CD4-positive, alpha-beta T cell (primary cell): ENCODE results near the gene TMEM242. TPM values are rescaled to one million over a fixed set of nuclear protein-coding genes. Genes with fewer than 3 reads are reported as not detected.
A peak's percentile ranks its signal among the peaks of the same experiment; 100 is the strongest.

Experiments
- ATAC-seq: fragments of 200-7000 bp; cut with Tn5 transposase; one replicate; pipeline ENCODE4 v1.10.0; 2022; ENCODE audit warnings: mild to moderate bottlenecking; ENCODE audit not compliant: poor library complexity
- CTCF ChIA-PET: fragments of 350-600 bp; sonication (Branson Sonifier 250); formaldehyde crosslinking; loops from one replicate; lab custom pipeline; 2021; ENCODE audit warnings: antibody characterized with exemption, inconsistent platforms; lab: Charles Lee
- POLR2A ChIA-PET: fragments of 350-600 bp; sonication (Branson Sonifier 250); formaldehyde crosslinking; loops from one replicate; lab custom pipeline; 2021; ENCODE audit warnings: antibody characterized with exemption, inconsistent platforms; lab: Charles Lee
- DNase-seq, 14 experiments: peaks; one replicate each; pipeline ENCODE4 v3.0.0-alpha.2; 2013 to 2020; ENCODE audit warnings: mixed read lengths in 2 of 14
- H3K27ac ChIP-seq, 2 donors: one replicate each; pipeline versions ENCODE4 v1.5.1 to v1.7.0; 2013; ENCODE audit warnings: low read length in 2 of 2, low read depth in 1 of 2, mild to moderate bottlenecking in 1 of 2
- H3K27me3 ChIP-seq, 2 experiments: 1 replicate in 1 of 2; 2 replicates in 1 of 2; pipeline versions ENCODE4 v1.6.1 to v1.7.0; 2013; ENCODE audit warnings: low read length in 2 of 2, control low read depth in 1 of 2, mild to moderate bottlenecking in 1 of 2, moderate library complexity in 1 of 2; ENCODE audit not compliant: insufficient read depth in 2 of 2, control insufficient read depth in 1 of 2
- H3K36me3 ChIP-seq: one replicate; pipeline ENCODE4 v1.6.1; 2013; ENCODE audit warnings: low read length, control low read depth; ENCODE audit not compliant: insufficient read depth
- H3K4me1 ChIP-seq: one replicate; pipeline ENCODE4 v1.6.1; 2013; ENCODE audit warnings: low read length, control low read depth; ENCODE audit not compliant: insufficient read depth
- H3K4me3 ChIP-seq: one replicate; pipeline ENCODE4 v1.5.1; 2013; ENCODE audit warnings: mild to moderate bottlenecking, low read length, moderate library complexity
- H3K9me3 ChIP-seq, 2 experiments: 1 replicate in 1 of 2; 2 replicates in 1 of 2; pipeline versions ENCODE4 v1.6.1 to v1.7.0; 2013; ENCODE audit warnings: low read length in 2 of 2, mild to moderate bottlenecking in 2 of 2, control low read depth in 1 of 2, moderate library complexity in 1 of 2; ENCODE audit not compliant: control insufficient read depth in 1 of 2, insufficient read depth in 1 of 2
- H3K27ac Mint-ChIP-seq: one replicate; pipeline ENCODE4 v1.8.0; 2020; ENCODE audit warnings: mixed read lengths
- H3K27me3 Mint-ChIP-seq: one replicate; pipeline ENCODE4 v1.8.0; 2021; ENCODE audit warnings: mixed read lengths
- H3K36me3 Mint-ChIP-seq: one replicate; pipeline ENCODE4 v1.8.0; 2021; ENCODE audit warnings: low read depth, mixed read lengths
- H3K4me1 Mint-ChIP-seq: one replicate; pipeline ENCODE4 v1.8.0; 2021; ENCODE audit warnings: low read depth, mixed read lengths
- H3K4me3 Mint-ChIP-seq: one replicate; pipeline ENCODE4 v1.8.0; 2020; ENCODE audit warnings: mild to moderate bottlenecking, mixed read lengths
- H3K9me3 Mint-ChIP-seq: one replicate; pipeline ENCODE4 v1.8.0; 2020; ENCODE audit warnings: mixed read lengths
- intact Hi-C, 2 experiments: fragments of 100-400 bp; cut with DNase I in 1 of 2; cut with micrococcal nuclease in 1 of 2; formaldehyde crosslinking; loops; one replicate each; pipeline versions ENCODE4 v1.15.1 to v1.9.0; 2023 to 2025; cut with DNase I, micrococcal nuclease
- total RNA-seq, 174 experiments: library from RNA in 2 of 174; stranded (reverse) in 2 of 174; gene quantifications; one replicate each; pipeline ENCODE4 v1.2.3 and lab custom pipeline; 2021 to 2026
- TF ChIP-seq, protein P1 (sequence below): fragments of 200-600 bp; IDR thresholded peaks from one replicate; pipeline ENCODE4 v1.8.0; 2022; ENCODE audit warnings: antibody characterized with exemption, mild to moderate bottlenecking

TMEM242 gene
- total RNA-seq, 2 experiments from 2014 or later, result 13.6 to 15.6 TPM

DNA sequence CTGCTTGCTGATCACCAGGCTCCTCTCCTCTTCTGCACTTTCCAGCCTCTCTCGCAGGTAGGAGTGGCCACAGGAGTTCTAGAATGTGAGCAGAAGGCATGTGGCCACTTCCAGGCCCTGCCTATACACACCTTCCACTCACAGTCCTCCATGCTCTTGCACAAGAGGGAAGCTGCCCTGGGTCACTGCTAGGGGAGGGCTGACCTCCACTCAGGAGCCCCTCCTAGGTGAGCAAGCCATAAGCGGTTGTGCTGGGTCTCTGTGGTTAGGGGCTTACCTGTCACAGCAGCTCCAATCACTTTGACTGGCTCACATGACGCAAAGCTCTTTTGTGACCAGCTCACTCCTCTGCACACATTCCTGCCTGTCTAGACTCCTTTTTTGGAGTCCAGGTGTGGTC lies 68.2 kb downstream of the TMEM242 start:
- H3K4me1 Mint-ChIP-seq, result peaks cover 6% of the 10 kb centered on the region
- ATAC-seq, result no peak
- no peak overlapping the region for H3K4me3 ChIP-seq
- ChIA-PET POLR2A (no interaction called here), CTCF (no interaction called here)
- no peak for DNase-seq
- TF ChIP-seq, protein P1, sequence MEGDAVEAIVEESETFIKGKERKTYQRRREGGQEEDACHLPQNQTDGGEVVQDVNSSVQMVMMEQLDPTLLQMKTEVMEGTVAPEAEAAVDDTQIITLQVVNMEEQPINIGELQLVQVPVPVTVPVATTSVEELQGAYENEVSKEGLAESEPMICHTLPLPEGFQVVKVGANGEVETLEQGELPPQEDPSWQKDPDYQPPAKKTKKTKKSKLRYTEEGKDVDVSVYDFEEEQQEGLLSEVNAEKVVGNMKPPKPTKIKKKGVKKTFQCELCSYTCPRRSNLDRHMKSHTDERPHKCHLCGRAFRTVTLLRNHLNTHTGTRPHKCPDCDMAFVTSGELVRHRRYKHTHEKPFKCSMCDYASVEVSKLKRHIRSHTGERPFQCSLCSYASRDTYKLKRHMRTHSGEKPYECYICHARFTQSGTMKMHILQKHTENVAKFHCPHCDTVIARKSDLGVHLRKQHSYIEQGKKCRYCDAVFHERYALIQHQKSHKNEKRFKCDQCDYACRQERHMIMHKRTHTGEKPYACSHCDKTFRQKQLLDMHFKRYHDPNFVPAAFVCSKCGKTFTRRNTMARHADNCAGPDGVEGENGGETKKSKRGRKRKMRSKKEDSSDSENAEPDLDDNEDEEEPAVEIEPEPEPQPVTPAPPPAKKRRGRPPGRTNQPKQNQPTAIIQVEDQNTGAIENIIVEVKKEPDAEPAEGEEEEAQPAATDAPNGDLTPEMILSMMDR, result no peak
- no peak overlapping the region for H3K27ac Mint-ChIP-seq
- no peak overlapping the region for H3K4me3 Mint-ChIP-seq
- peaks cover 0 to 8% of the 10 kb centered on the region in 2 experiments for H3K27me3 ChIP-seq
- H3K36me3 Mint-ChIP-seq, result no peaks in the 10 kb centered on the region
- H3K36me3 ChIP-seq, result no peaks in the 10 kb centered on the region
- peaks cover 0 to 4% of the 10 kb centered on the region in 2 experiments for H3K9me3 ChIP-seq
- intact Hi-C loops, result no loop called here
- H3K27ac ChIP-seq, result no peak overlapping the region
- H3K9me3 Mint-ChIP-seq, result no peaks in the 10 kb centered on the region
- H3K27me3 Mint-ChIP-seq, result peaks cover 5% of the 10 kb centered on the region
- H3K4me1 ChIP-seq, result peaks cover 21% of the 10 kb centered on the region

DNA sequence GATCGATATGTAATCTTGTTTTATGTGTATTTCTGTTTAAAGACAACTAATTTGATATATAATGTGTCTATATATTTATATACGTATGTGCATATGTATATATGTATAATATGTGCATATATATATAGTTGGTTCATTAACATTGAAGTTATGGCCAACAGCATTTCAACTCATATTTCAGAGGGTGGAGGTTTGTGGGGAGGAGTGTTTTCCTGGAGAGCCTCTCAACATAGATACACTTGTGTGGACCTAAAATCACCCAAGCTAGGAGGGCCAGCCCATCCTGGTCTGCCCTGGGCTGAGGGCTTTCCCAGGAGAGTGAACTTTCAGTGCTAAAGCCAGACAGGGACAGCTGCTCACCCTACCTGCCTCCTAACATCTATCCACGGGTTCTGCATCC lies 68.8 kb downstream of the TMEM242 start:
- H3K4me3 ChIP-seq, result no peak overlapping the region
- H3K27ac ChIP-seq, result no peak overlapping the region
- intact Hi-C loops, result no loop called here
- H3K9me3 Mint-ChIP-seq, result no peaks in the 10 kb centered on the region
- POLR2A ChIA-PET, result no interaction called here
- H3K4me1 Mint-ChIP-seq, result peaks cover 5% of the 10 kb centered on the region
- peaks cover 5% of the 10 kb centered on the region for H3K27me3 Mint-ChIP-seq
- ATAC-seq, result no peak
- H3K4me1 ChIP-seq, result peaks cover 17% of the 10 kb centered on the region
- peaks cover 0 to 8% of the 10 kb centered on the region in 2 experiments for H3K27me3 ChIP-seq
- H3K4me3 Mint-ChIP-seq, result no peak overlapping the region
- no peak for DNase-seq
- H3K36me3 Mint-ChIP-seq, result no peaks in the 10 kb centered on the region
- CTCF ChIA-PET, result no interaction called here
- TF ChIP-seq, protein P1, result no peak
- H3K9me3 ChIP-seq, result peaks cover 0 to 10% of the 10 kb centered on the region in 2 experiments
- no peaks in the 10 kb centered on the region for H3K36me3 ChIP-seq
- H3K27ac Mint-ChIP-seq, result no peak overlapping the region

DNA sequence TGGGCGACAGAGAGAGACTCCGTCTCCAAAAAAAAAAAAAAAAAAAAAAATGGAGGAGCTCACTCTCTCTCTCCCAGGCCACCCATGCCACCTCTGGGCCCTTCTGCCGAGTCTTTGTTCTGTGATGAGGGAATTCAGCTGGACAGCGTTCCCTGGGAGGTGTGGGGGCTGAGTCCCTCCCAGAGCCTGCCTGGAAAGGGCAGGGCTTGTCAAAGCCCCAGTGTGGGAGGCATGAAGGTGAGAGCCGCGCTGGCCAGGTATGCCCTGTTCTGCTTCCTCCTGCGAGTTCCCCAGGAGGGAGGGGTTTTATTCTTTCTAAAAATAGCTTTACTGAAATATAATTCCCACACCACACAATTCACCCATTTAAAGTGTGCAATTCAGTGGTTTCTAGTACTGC lies 69.6 kb downstream of the TMEM242 start:
- peaks cover 8% of the 10 kb centered on the region for H3K4me1 ChIP-seq
- Mint-ChIP-seq H3K36me3 (no peaks in the 10 kb centered on the region), H3K9me3 (no peaks in the 10 kb centered on the region), H3K4me3 (no peak overlapping the region), H3K4me1 (no peaks in the 10 kb centered on the region), H3K27ac (no peak overlapping the region), H3K27me3 (peaks cover 5% of the 10 kb centered on the region)
- no peak overlapping the region for H3K4me3 ChIP-seq
- no peak for ATAC-seq
- no peak overlapping the region for H3K27ac ChIP-seq
- ChIA-PET CTCF (no interaction called here), POLR2A (interaction anchor here (0.8 to 1.0 kb wide), 2 partner anchors 16 to 21 kb away, joined by 3 read pairs; no protein-coding TSS in a partner anchor)
- TF ChIP-seq, protein P1, result no peak
- peaks cover 0 to 8% of the 10 kb centered on the region in 2 experiments for H3K27me3 ChIP-seq
- intact Hi-C loops, result no loop called here
- H3K36me3 ChIP-seq, result no peaks in the 10 kb centered on the region
- DNase-seq, result peak in 1 of 14 experiments; percentile 46
- H3K9me3 ChIP-seq, result peaks cover 0 to 9% of the 10 kb centered on the region in 2 experiments
